Memory B cell (primary cell): Measurements from ENCODE around the gene FARP1.
A peak's percentile ranks its signal among the peaks of the same experiment; 100 is the strongest.

Experiments
- ATAC-seq: fragments of 150-1000 bp; cut with Tn5 transposase; 2 replicates; pipeline ENCODE4 v1.10.0; 2021; ENCODE audit warnings: low read depth, mild to moderate bottlenecking, moderate library complexity
- DNase-seq, 2 donors: peaks; one replicate each; pipeline ENCODE4 v3.0.0; 2022; ENCODE audit warnings: low spot score in 2 of 2
- H3K27ac Mint-ChIP-seq: one replicate; pipeline ENCODE4 v1.8.0; 2022; ENCODE audit warnings: mild to moderate bottlenecking, moderate library complexity, mixed read lengths
- H3K27me3 Mint-ChIP-seq: one replicate; pipeline ENCODE4 v1.8.0; 2022; ENCODE audit warnings: mixed read lengths
- H3K36me3 Mint-ChIP-seq: one replicate; pipeline ENCODE4 v1.8.0; 2022; ENCODE audit warnings: mild to moderate bottlenecking, mixed read lengths
- H3K4me1 Mint-ChIP-seq: one replicate; pipeline ENCODE4 v1.8.0; 2022; ENCODE audit warnings: mixed read lengths
- H3K4me3 Mint-ChIP-seq: one replicate; pipeline ENCODE4 v1.8.0; 2022; ENCODE audit warnings: mild to moderate bottlenecking, moderate library complexity, mixed read lengths
- H3K9me3 Mint-ChIP-seq: one replicate; pipeline ENCODE4 v1.8.0; 2022; ENCODE audit warnings: mixed read lengths

FARP1 gene

GRCh38 chr13:98110749-98111148 is 32.1 kb upstream of the FARP1 start:
- Mint-ChIP-seq H3K36me3 (no peaks in the 10 kb centered on the region), H3K27ac (no peak overlapping the region), H3K27me3 (no peaks in the 10 kb centered on the region), H3K9me3 (no peaks in the 10 kb centered on the region), H3K4me1 (no peaks in the 10 kb centered on the region), H3K4me3 (no peak overlapping the region)
- DNase-seq (no peak), ATAC-seq (no peak)

GRCh38 chr13:98111168-98112098 is 31.5 kb upstream of the FARP1 start:
- no peaks in the 10 kb centered on the region for H3K9me3 Mint-ChIP-seq
- no peaks in the 10 kb centered on the region for H3K27me3 Mint-ChIP-seq
- H3K27ac Mint-ChIP-seq: no peak overlapping the region
- no peaks in the 10 kb centered on the region for H3K4me1 Mint-ChIP-seq
- H3K4me3 Mint-ChIP-seq: no peak overlapping the region
- H3K36me3 Mint-ChIP-seq: no peaks in the 10 kb centered on the region
- DNase-seq (no peak), ATAC-seq (no peak)

GRCh38 chr13:98112456-98112855 is 30.4 kb upstream of the FARP1 start:
- H3K4me1 Mint-ChIP-seq: no peaks in the 10 kb centered on the region
- H3K27ac Mint-ChIP-seq: no peak overlapping the region
- ATAC-seq (no peak), DNase-seq (no peak)
- no peaks in the 10 kb centered on the region for H3K27me3 Mint-ChIP-seq
- no peak overlapping the region for H3K4me3 Mint-ChIP-seq
- no peaks in the 10 kb centered on the region for H3K9me3 Mint-ChIP-seq
- no peaks in the 10 kb centered on the region for H3K36me3 Mint-ChIP-seq

GRCh38 chr13:98118865-98119264 is 24.0 kb upstream of the FARP1 start:
- H3K27me3 Mint-ChIP-seq: peaks cover under 1% of the 10 kb centered on the region
- H3K36me3 Mint-ChIP-seq: no peaks in the 10 kb centered on the region

GRCh38 chr13:98123176-98123575 is 19.7 kb upstream of the FARP1 start:
- H3K4me1 Mint-ChIP-seq: no peaks in the 10 kb centered on the region

More at GRCh38 chr13:98118865-98119264, 24.0 kb upstream of the FARP1 start:
- Mint-ChIP-seq H3K27ac (no peak overlapping the region), H3K9me3 (peaks cover 3% of the 10 kb centered on the region), H3K4me3 (no peak overlapping the region), H3K4me1 (no peaks in the 10 kb centered on the region)
- ATAC-seq (no peak), DNase-seq (no peak)

GRCh38 chr13:98129059-98129746 is 13.7 kb upstream of the FARP1 start:
- Mint-ChIP-seq H3K27ac (no peak overlapping the region), H3K9me3 (peaks cover 4% of the 10 kb centered on the region), H3K4me1 (peaks cover 2% of the 10 kb centered on the region), H3K36me3 (peaks cover 1% of the 10 kb centered on the region), H3K27me3 (peaks cover 11% of the 10 kb centered on the region), H3K4me3 (no peak overlapping the region)
- DNase-seq (no peak), ATAC-seq (no peak)

More at GRCh38 chr13:98123176-98123575, 19.7 kb upstream of the FARP1 start:
- H3K9me3 Mint-ChIP-seq: peaks cover 10% of the 10 kb centered on the region
- peaks cover 3% of the 10 kb centered on the region for H3K36me3 Mint-ChIP-seq
- DNase-seq (no peak), ATAC-seq (no peak)
- H3K4me3 Mint-ChIP-seq: no peak overlapping the region
- peaks cover 8% of the 10 kb centered on the region for H3K27me3 Mint-ChIP-seq
- H3K27ac Mint-ChIP-seq: no peak overlapping the region

GRCh38 chr13:98133946-98134345 is 8.9 kb upstream of the FARP1 start:
- Mint-ChIP-seq H3K9me3 (no peaks in the 10 kb centered on the region), H3K4me1 (peaks cover 2% of the 10 kb centered on the region), H3K36me3 (no peaks in the 10 kb centered on the region), H3K27ac (no peak overlapping the region), H3K4me3 (no peak overlapping the region), H3K27me3 (peaks cover 8% of the 10 kb centered on the region)
- peak in 1 of 2 donors; percentile 20 for DNase-seq
- peak; percentile 95 for ATAC-seq

GRCh38 chr13:98134901-98135300 is 8.0 kb upstream of the FARP1 start:
- H3K27ac Mint-ChIP-seq: no peak overlapping the region
- H3K27me3 Mint-ChIP-seq: peaks cover 8% of the 10 kb centered on the region
- peaks cover 2% of the 10 kb centered on the region for H3K4me1 Mint-ChIP-seq
- no peak for DNase-seq
- ATAC-seq: no peak
- no peaks in the 10 kb centered on the region for H3K36me3 Mint-ChIP-seq
- no peaks in the 10 kb centered on the region for H3K9me3 Mint-ChIP-seq
- no peak overlapping the region for H3K4me3 Mint-ChIP-seq

GRCh38 chr13:98141091-98141490 is 1.8 kb upstream of the FARP1 start:
- Mint-ChIP-seq H3K9me3 (no peaks in the 10 kb centered on the region), H3K36me3 (no peaks in the 10 kb centered on the region), H3K4me1 (peaks cover 12% of the 10 kb centered on the region), H3K27ac (no peak overlapping the region), H3K27me3 (peaks cover 12% of the 10 kb centered on the region), H3K4me3 (peak overlapping the region; percentile 24)
- DNase-seq (no peak), ATAC-seq (no peak)

- Mint-ChIP-seq H3K36me3 (no peaks in the 10 kb centered on the region), H3K9me3 (no peaks in the 10 kb centered on the region), H3K27ac (no peak overlapping the region), H3K27me3 (peaks cover 12% of the 10 kb centered on the region), H3K4me1 (peaks cover 12% of the 10 kb centered on the region), H3K4me3 (peak overlapping the region; percentile 76)
- DNase-seq (no peak), ATAC-seq (peak; percentile 17)
Measured at GRCh38 chr13:98141509-98142379, 1.1 kb upstream of the FARP1 start.

GRCh38 chr13:98143157-98143553 is 261 bp downstream of the FARP1 start:
- peaks cover 12% of the 10 kb centered on the region for H3K4me1 Mint-ChIP-seq
- H3K9me3 Mint-ChIP-seq: no peaks in the 10 kb centered on the region
- H3K4me3 Mint-ChIP-seq: no peak overlapping the region
- no peaks in the 10 kb centered on the region for H3K36me3 Mint-ChIP-seq
- DNase-seq: no peak
- ATAC-seq: no peak
- H3K27me3 Mint-ChIP-seq: peaks cover 11% of the 10 kb centered on the region
- H3K27ac Mint-ChIP-seq: no peak overlapping the region

- no peak overlapping the region for H3K27ac Mint-ChIP-seq
- ATAC-seq (peak; percentile 30), DNase-seq (no peak)
- no peaks in the 10 kb centered on the region for H3K36me3 Mint-ChIP-seq
- no peaks in the 10 kb centered on the region for H3K9me3 Mint-ChIP-seq
- H3K27me3 Mint-ChIP-seq: peaks cover 11% of the 10 kb centered on the region
- peaks cover 12% of the 10 kb centered on the region for H3K4me1 Mint-ChIP-seq
- H3K4me3 Mint-ChIP-seq: peak overlapping the region; percentile 27
Measured at GRCh38 chr13:98143601-98144026, 720 bp downstream of the FARP1 start.

GRCh38 chr13:98144027-98144741 is 1.3 kb downstream of the FARP1 start:
- ATAC-seq (no peak), DNase-seq (no peak)
- Mint-ChIP-seq H3K9me3 (peaks cover 1% of the 10 kb centered on the region), H3K27me3 (peaks cover 12% of the 10 kb centered on the region), H3K4me3 (peak overlapping the region; percentile 75), H3K36me3 (no peaks in the 10 kb centered on the region), H3K4me1 (peaks cover 12% of the 10 kb centered on the region), H3K27ac (no peak overlapping the region)
